GM21381 (cell line): Measurements from ENCODE around the gene ARHGDIB.

Experiments used
- ATAC-seq: cut with Tn5 transposase; IDR thresholded peaks from one replicate; pipeline ENCODE4 v1.9.1; 2021; ENCODE audit warnings: mild to moderate bottlenecking, moderate library complexity; ENCODE audit not compliant: unreplicated experiment

The ARHGDIB gene

GRCh38 chr12:14961466-14962152, at the start of gene ARHGDIB:
TSS of gene ARHGDIB (minus strand) at chr12:14961601. CDS start at chr12:14950712, 10,889 bp downstream.
- peak; percentile 66 for ATAC-seq

DNA sequence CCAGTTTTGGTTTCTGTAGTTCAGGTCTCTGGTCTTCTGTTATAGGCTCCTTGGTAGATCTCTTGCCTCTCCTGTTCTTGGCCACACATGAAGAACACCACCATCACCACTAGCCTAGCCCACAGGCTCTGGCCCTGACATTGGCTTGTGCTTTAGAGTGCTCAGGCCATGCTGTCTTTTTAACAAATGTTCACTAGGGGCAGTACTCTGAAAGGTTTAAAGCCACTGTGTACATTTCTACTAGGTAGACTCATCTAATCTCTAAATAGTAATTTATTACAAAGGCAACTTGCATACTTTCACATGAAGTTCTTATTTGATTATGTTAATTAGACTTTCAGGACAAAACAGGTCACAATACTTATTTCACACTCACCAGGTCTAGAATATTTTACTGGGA, 49.8 kb upstream of the ARHGDIB start:
- ATAC-seq, result peak; percentile 57

- no peak for ATAC-seq
Measured at GRCh38 chr12:15007551-15007950, 46.1 kb upstream of the ARHGDIB start.

GRCh38 chr12:15005064-15005463, 43.7 kb upstream of the ARHGDIB start:
- ATAC-seq, result no peak

DNA sequence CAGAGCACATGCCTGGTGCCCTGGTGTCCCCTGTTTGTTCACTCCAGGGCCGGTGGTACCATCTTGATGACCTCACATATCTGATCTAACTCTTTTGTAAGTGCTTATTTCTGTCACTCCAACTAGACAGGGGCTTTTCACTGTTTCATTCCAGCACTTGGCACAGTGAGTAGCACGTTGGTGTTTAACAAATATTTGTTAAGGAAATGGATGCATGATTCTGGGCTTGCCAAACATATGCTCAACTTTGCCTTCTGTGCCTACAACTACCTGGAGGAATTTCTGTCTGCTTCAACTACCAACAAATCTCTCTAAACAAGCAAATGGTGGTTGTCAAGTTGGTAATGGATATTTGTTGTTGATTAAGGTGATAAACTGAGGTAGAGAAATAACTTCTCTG, 43.0 kb upstream of the ARHGDIB start:
- no peak for ATAC-seq

DNA sequence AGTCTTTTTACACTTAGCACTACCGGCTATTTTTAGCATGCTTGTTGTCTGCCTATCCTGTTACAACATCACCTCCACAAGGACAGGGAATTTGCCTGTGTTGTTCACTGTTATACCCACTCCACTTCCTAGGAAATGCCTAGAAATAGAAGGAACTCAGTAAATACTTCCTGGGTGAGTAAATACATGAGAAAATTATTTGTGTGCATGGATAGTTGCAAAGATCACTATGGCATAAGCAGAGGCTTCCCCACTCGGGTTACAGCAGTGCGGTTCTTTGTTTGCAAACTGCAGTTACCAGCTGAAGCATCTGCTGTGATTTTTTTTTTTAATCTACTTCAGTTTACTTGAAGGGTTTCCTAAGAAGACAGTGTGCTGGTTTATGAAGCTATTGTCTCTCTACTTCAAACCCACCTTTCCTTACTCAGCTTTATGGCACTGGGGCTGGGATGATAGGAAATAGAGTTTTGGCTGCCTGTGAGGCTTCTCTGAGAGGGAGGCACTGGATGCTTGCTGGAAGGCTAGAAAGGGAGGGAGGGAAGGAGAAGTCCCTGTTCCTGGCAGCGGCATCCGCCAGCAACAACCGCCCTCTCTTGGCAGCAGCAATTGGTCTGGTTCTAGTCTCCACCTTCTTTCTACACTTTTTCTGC, 40.5 kb upstream of the ARHGDIB start:
- no peak for ATAC-seq

GRCh38 chr12:15000575-15000974, 39.2 kb upstream of the ARHGDIB start:
- no peak for ATAC-seq

GRCh38 chr12:14999695-15000365, 38.4 kb upstream of the ARHGDIB start:
- no peak for ATAC-seq

DNA sequence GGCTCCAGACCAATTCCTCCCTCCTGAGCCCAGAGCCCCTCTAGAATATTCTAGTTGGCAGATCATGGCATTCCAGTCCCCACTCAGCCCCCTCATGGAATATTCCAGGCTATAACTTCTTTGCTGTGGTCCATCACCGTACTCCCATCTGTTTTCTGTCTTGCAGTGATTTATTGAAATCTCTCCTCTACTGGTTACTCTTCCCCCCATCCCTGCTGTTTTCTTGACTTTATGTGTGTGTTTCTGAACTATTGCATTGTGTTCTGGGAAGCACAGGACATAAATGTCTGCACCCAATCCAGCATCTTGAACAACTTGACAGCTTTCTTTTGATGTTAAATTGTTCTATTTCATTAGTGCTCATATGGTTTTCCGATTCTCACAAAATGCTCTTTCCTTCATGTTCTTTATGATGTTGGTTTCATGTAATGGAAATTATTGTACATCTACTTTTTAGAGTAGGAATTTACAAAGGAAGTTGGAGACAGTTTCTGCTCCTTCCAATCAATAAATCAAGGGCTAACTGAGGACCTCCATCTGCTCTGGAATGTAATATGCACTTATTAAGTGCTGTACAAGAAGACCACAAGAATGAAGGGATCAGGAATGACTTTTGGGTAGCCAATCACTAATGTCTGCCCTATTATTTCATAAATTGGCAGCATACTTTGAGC, 37.8 kb upstream of the ARHGDIB start:
- ATAC-seq, result no peak

GRCh38 chr12:14997998-14998397, 36.6 kb upstream of the ARHGDIB start:
- ATAC-seq, result no peak

- ATAC-seq, result no peak
Measured at GRCh38 chr12:14995583-14996425, 34.4 kb upstream of the ARHGDIB start.

GRCh38 chr12:14994610-14995009, 33.2 kb upstream of the ARHGDIB start:
- no peak for ATAC-seq

- no peak for ATAC-seq
Measured at GRCh38 chr12:14993537-14994266, 32.3 kb upstream of the ARHGDIB start.

DNA sequence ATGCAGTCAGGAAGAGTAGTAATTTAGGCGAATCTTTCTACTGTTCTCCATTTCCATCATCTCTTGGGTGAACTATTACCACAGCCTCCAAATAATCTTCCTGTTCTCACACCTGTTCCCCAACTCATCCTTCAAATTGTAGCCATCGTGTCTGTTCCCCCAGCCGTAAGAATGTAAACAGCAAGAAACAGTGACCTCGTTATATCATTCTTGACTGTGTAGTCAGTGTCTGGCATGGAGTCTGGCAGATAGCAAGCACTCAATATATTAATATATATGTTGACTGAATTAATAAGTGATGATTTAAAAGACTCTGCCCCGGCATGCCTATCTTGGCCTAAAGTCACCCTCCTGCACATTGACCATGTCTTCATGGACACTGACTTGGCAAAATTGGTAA, 31.7 kb upstream of the ARHGDIB start:
- no peak for ATAC-seq

GRCh38 chr12:14992673-14993072, 31.3 kb upstream of the ARHGDIB start:
- no peak for ATAC-seq

- no peak for ATAC-seq
Measured at GRCh38 chr12:14991069-14991468, 29.7 kb upstream of the ARHGDIB start.

GRCh38 chr12:14989790-14990189, 28.4 kb upstream of the ARHGDIB start:
- peak; percentile 45 for ATAC-seq

DNA sequence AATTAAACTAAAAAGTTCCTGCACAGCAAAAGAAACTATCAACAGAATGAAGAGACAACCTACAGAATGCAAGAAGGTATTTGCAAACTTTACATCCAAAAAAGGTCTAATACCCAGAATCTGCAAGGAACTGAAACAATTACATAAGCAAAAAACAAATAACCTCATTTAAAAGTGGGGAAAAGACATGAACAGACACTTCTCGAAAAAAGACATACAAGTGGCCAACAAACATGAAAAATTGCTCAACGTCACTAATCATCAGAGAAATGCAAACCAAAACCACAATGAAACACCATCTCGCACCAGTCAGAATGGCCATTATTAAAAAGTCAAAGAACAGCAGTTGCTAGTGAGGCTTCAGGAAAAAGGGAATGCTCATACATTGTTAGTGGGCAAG, 26.6 kb upstream of the ARHGDIB start:
- ATAC-seq, result no peak

GRCh38 chr12:14986449-14986848, 25.0 kb upstream of the ARHGDIB start:
- ATAC-seq, result no peak

- no peak for ATAC-seq
Measured at GRCh38 chr12:14984766-14985285, 23.4 kb upstream of the ARHGDIB start.
